BJ (cell line): Measurements from ENCODE around the gene PRKCE. TPM values are rescaled to one million over a fixed set of nuclear protein-coding genes. Genes with fewer than 3 reads are reported as not detected.

Experiments
- CTCF ChIA-PET: fragments of 350-600 bp; formaldehyde crosslinking; extraction: SDS; loops from one replicate; lab custom pipeline; 2021; ENCODE audit warnings: antibody characterized with exemption, inconsistent platforms; lab: Yijun Ruan, JAX
- POLR2A ChIA-PET: fragments of 300-600 bp; sonication (Branson Sonifier 250); formaldehyde crosslinking; extraction: SDS; loops from one replicate; lab custom pipeline; 2021; ENCODE audit warnings: antibody characterized with exemption; lab: Charles Lee
- DNase-seq: peaks from one replicate; pipeline ENCODE4 v3.0.0-alpha.2; 2011; ENCODE audit warnings: low read depth
- H3K27me3 ChIP-seq: 2 replicates; pipeline ENCODE4 v1.6.0; 2011; ENCODE audit warnings: low read length; ENCODE audit not compliant: control insufficient read depth, insufficient read depth
- H3K36me3 ChIP-seq: 2 replicates; pipeline ENCODE4 v1.5.1; 2011; ENCODE audit warnings: low read length; ENCODE audit not compliant: control insufficient read depth, insufficient read depth
- H3K4me3 ChIP-seq: 2 replicates; pipeline ENCODE4 v1.5.1; 2011; ENCODE audit warnings: low read depth, mild to moderate bottlenecking, control low read depth, low read length
- polyA plus RNA-seq: library from polyadenylated mRNA; depleted of rRNA; stranded (reverse); fragments of >200 nt; gene quantifications from 2 replicates; pipeline ENCODE4 v1.2.3, GENCODE V29; 2011
- TF ChIP-seq, protein P1 (sequence below): IDR thresholded peaks from 2 replicates; pipeline ENCODE4 v1.5.1; 2011; ENCODE audit warnings: low read depth, mild to moderate bottlenecking, control low read depth, inconsistent platforms, low read length, moderate library complexity; ENCODE audit not compliant: insufficient read depth

Gene PRKCE
- polyA plus RNA-seq, 1 experiment, result 19.7 TPM

DNA sequence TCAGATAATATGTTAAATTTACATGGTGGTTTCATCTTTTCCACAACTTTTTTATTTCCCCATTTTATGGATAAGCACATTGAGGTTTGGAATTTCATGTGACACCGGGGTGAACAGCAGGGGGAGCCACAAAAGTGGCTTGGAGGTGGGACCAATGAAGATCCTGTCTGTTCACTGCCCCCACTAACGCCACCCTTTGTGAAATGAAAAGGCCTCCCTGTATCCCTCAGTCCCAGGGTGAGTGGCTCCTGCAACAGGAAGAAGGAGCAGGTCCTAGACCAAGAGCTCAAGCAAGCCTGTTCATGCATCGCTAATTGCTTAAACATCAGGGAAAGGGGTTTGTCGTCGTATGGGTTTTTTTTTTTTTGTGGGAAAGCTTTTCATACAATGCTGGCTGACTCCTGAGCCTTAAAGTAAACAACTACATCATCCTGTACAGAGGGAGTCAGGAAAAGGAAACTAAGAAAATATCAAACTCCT is 377.9 kb downstream of the PRKCE start:
- Histone ChIP-seq H3K36me3 (no peaks in the 10 kb centered on the region), H3K4me3 (no peak overlapping the region), H3K27me3 (no peaks in the 10 kb centered on the region)
- ChIA-PET CTCF (interaction anchor here (1.1 to 2.9 kb wide), 3 partner anchors 9 to 337 kb away, joined by 3 to 7 read pairs (median 5); no protein-coding TSS in a partner anchor), POLR2A (no interaction called here)
- TF ChIP-seq, protein P1, sequence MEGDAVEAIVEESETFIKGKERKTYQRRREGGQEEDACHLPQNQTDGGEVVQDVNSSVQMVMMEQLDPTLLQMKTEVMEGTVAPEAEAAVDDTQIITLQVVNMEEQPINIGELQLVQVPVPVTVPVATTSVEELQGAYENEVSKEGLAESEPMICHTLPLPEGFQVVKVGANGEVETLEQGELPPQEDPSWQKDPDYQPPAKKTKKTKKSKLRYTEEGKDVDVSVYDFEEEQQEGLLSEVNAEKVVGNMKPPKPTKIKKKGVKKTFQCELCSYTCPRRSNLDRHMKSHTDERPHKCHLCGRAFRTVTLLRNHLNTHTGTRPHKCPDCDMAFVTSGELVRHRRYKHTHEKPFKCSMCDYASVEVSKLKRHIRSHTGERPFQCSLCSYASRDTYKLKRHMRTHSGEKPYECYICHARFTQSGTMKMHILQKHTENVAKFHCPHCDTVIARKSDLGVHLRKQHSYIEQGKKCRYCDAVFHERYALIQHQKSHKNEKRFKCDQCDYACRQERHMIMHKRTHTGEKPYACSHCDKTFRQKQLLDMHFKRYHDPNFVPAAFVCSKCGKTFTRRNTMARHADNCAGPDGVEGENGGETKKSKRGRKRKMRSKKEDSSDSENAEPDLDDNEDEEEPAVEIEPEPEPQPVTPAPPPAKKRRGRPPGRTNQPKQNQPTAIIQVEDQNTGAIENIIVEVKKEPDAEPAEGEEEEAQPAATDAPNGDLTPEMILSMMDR, result peak; percentile 7; the same call in 1 of the 2 replicates
- DNase-seq, result no peak

DNA sequence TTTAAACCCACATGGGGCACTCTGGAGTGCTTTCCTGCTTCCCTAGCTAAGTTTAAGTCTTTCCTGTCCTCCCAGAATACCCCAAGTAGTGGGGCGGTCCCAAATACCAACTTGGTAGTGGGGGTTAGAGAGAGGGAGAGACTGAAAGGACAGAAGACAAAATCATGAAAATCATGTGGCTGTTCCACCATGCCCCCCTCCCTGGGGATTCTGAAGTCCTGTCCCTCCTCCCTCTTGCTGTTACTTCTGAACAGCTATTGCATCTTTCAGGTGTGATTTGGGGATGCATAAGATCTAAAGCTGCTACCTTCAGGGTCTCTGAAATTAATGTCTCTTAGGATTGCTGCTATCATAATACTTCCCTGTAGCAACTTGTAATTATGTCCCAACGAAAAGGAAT is 378.9 kb downstream of the PRKCE start:
- ChIA-PET CTCF (interaction anchor here (1.1 to 2.9 kb wide), 3 partner anchors 10 to 336 kb away, joined by 3 to 7 read pairs (median 5); no protein-coding TSS in a partner anchor), POLR2A (no interaction called here)
- no peak for DNase-seq
- Histone ChIP-seq H3K36me3 (no peaks in the 10 kb centered on the region), H3K27me3 (no peaks in the 10 kb centered on the region), H3K4me3 (no peak overlapping the region)
- TF ChIP-seq, protein P1, result no peak

DNA sequence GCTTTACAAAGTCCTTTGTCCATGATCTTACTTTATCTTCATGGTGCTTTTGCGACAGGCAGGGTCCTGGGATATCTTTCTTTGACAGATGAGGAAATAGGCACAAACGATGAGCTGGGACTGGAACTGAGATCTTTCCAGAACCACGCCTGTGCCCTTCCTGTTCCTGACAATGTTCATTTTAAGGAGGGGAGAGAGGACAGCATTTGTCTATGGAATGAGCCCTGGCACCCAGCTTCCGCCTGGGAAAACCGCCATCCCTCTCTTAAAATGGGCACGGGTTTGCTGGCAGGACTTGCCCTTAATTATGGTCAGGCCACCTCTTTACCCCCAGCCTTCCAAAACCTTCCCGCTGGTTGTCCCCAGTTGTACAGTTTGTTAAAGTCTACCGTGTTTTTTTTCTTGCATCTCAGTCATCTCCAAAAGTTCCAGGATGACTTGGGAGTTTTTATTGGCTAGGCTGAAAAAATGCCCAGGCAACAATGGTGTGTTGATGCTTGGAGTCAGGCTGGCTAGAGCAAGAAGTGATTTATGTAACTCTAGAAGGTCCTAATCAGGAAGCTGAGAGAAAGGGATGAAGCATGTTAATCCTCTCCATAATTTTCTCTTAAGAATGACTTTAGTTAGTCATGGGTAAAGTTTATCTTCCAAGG is 380.8 kb downstream of the PRKCE start:
- Histone ChIP-seq H3K36me3 (no peaks in the 10 kb centered on the region), H3K27me3 (no peaks in the 10 kb centered on the region), H3K4me3 (no peak overlapping the region)
- ChIA-PET POLR2A (no interaction called here), CTCF (interaction anchor here (1.3 kb wide), 1 partner anchor 210 kb away, joined by 3 read pairs; no protein-coding TSS in a partner anchor)
- TF ChIP-seq, protein P1, result no peak
- DNase-seq, result no peak

DNA sequence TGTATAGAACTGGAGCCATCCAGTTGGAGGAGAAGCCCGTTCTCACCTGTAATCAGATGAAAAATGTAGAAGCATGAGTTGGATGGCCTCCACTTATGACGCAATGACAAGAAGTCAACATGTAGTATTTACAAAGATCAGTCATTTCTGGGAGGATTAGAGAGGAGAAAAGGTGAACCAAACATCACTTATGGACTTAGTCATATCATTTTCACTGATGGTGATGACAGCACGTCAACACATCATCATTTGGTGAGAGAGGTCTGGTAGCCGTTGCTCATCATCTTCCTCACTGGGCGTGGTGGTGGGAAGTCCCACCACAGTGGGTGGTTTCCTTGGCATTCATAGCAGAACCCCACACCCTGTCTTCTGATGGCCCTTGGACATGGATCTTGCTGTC is 381.5 kb downstream of the PRKCE start:
- ChIA-PET CTCF (no interaction called here), POLR2A (no interaction called here)
- H3K4me3 ChIP-seq, result no peak overlapping the region
- no peak for DNase-seq
- no peaks in the 10 kb centered on the region for H3K36me3 ChIP-seq
- H3K27me3 ChIP-seq, result no peaks in the 10 kb centered on the region
- TF ChIP-seq, protein P1, result no peak

DNA sequence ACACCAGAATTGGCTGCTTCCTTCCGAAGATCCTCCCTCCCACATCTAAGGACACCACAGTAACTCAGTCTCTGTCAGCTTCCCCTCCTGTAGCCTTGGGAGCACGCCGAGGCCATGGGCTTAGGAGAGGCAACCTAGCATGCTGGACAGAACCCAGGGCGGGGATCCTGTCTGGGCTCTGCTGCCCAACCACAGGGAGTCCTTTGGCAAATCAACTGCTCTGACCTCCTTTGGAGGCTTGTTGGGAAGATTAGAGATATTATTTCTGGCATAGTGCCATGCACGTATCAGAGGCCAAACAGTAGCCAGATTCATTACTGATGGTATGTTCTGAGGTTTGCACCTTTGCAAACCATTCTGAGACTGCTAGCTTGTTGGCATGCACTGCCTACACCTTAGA is 383.1 kb downstream of the PRKCE start:
- Histone ChIP-seq H3K36me3 (no peaks in the 10 kb centered on the region), H3K4me3 (no peak overlapping the region), H3K27me3 (no peaks in the 10 kb centered on the region)
- ChIA-PET CTCF (interaction anchor here (0.8 to 1.6 kb wide), 2 partner anchors 22 to 259 kb away, joined by 3 to 4 read pairs; no protein-coding TSS in a partner anchor), POLR2A (no interaction called here)
- DNase-seq, result no peak
- TF ChIP-seq, protein P1, result no peak
